NCI-H1105 (cell line): ENCODE data around the gene ESPNL.
"Not testable (repeated sequence)": the region's sequence is repeated elsewhere in the genome, so short reads cannot be mapped to it uniquely, and the experiment has no call there.

Source experiments
- DNase-seq: peaks from one replicate; lab custom pipeline; 2025; lab: John Stamatoyannopoulos, UW

ESPNL gene, protein sequence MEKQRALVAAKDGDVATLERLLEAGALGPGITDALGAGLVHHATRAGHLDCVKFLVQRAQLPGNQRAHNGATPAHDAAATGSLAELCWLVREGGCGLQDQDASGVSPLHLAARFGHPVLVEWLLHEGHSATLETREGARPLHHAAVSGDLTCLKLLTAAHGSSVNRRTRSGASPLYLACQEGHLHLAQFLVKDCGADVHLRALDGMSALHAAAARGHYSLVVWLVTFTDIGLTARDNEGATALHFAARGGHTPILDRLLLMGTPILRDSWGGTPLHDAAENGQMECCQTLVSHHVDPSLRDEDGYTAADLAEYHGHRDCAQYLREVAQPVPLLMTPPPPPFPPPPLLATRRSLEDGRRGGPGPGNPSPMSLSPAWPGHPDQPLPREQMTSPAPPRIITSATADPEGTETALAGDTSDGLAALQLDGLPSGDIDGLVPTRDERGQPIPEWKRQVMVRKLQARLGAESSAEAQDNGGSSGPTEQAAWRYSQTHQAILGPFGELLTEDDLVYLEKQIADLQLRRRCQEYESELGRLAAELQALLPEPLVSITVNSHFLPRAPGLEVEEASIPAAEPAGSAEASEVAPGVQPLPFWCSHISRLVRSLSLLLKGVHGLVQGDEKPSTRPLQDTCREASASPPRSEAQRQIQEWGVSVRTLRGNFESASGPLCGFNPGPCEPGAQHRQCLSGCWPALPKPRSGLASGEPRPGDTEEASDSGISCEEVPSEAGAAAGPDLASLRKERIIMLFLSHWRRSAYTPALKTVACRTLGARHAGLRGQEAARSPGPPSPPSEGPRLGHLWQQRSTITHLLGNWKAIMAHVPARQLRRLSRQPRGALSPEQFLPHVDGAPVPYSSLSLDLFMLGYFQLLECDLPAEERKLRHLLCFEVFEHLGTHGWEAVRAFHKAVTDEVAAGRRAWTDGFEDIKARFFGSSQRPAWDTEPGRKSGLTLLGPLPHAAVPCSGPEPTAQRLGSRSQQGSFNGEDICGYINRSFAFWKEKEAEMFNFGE

GRCh38 chr2:238100049-238100820, at the start of gene ESPNL:
ESPNL (plus strand) TSS chr2:238100340; CDS start chr2:238100420, 80 bp downstream.
- peak; percentile 48 for DNase-seq

GRCh38 chr2:238053191-238053776, 46.9 kb upstream of the ESPNL start:
- DNase-seq: no peak

DNA sequence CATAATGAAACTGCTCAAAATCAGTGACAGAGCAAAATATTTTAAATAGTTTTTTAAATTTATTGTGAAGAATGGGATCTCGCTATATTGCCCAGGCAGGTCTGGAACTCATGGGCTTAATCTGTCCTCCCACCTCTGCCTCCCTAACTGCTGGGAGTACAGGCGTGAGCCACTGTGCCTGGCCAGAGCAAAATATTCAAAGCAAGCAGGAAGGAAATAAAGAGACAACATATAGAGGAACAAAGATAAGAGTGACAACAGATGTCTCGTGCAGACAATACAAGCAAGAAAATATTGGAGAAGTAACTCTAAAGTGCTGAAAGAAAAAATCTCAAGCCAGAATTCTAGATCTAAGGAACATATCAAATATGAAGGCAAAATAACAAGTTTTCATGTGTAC, 44.3 kb upstream of the ESPNL start:
- DNase-seq: no peak

DNA sequence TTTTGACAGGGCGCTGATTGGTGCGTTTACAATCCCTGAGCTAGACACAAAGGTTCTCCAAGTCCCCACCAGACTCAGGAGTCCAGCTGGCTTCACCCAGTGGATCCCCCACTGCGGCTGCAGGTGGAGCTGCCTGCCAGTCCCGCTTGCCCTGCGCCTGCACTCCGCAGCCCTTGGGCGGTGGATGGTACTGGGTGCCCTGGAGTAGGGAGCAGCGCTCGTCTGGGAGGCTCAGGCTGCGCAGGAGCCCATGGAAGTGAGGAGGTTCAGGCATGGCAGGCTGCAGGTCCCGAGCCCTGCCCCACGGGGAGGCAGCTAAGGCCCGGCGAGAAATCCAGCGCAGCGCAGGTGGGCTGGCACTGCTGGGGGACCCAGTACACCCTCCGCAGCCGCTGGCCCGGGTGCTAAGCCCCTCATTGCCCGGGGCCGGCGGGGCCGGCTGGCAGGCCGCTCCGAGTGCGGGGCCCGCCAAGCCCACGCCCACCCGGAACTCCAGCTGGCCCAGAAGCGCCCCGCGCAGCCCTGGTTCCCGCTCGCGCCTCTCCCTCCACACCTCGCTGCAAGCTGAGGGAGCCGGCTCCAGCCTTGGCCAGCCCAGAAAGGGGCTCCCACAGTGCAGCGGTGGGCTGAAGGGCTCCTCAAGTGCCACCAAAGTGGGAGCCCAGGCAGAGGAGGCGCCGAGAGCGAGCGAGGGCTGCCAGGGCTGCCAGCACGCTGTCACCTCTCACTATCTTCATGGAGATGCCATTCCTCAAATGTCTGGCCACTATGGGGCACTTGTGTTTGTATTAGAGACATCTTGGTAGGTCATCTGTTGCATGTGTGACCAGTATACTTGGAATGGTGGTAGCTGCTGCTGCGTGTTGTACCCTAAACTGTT, 42.2 kb upstream of the ESPNL start:
- DNase-seq: not testable (repeated sequence)

DNA sequence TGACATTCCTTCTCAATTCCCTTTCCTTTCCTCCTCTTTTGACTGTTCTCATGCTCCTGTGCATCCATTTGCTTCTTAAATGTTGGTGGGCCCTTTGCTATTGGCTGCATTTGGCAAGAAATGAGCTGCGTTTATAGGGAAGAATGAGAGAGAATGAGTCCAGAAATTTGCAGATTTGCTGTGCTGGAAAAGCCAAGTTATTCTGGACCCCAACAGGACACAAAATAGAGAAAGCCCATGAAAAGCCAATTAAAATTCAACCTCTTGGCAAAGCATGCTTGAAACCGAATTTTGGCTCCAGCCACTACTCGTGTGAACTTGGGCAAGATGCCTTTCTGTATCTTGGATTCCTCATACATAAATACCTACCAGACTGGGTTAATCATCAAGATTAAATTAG, 40.6 kb upstream of the ESPNL start:
- DNase-seq: no peak

- DNase-seq: no peak
These were observed 40.0 kb upstream of the ESPNL start for GRCh38 chr2:238060096-238060541.

DNA sequence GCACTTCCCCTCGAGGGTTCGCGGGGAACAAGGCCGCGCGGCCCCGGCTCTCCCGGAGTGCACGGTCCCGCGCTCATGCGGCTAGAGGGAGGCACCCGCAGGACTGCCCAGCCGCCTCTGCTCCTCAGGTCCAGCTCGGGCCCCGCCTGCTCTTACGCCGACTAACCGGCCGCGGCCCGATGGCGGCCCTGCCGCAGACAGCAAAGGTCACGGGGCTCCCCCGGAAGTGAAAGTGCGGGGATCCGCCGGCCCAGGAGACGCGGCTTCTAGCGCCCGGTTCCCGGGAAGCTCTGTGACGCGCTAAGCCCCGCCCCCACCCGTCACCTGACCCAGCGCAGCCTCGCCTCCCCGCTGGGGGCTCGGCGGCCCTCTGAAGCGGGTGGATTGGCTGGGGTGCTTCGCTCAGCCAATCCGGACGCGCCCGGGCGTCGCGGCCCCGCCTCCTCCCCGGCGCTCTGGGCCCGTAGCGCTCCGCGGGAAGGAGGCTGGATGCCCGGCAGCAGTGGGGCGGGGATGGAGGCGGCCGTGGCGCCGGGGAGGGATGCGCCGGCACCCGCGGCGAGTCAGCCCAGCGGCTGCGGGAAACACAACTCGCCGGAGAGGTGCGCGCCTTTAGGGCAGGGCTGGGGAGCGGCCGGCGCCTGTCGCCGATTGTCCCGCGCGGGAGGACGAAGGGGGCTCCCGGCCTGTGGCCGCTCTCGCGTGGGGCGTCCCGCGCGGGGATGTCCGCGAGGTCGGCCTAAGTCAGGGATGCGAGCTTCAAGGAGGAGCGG, 39.4 kb upstream of the ESPNL start, which contains the start of gene SCLY:
SCLY (plus strand) TSS at position 460 of the 773 bp plus-strand sequence; CDS start at position 514, 54 bp downstream.
- peak; percentile 94 for DNase-seq

DNA sequence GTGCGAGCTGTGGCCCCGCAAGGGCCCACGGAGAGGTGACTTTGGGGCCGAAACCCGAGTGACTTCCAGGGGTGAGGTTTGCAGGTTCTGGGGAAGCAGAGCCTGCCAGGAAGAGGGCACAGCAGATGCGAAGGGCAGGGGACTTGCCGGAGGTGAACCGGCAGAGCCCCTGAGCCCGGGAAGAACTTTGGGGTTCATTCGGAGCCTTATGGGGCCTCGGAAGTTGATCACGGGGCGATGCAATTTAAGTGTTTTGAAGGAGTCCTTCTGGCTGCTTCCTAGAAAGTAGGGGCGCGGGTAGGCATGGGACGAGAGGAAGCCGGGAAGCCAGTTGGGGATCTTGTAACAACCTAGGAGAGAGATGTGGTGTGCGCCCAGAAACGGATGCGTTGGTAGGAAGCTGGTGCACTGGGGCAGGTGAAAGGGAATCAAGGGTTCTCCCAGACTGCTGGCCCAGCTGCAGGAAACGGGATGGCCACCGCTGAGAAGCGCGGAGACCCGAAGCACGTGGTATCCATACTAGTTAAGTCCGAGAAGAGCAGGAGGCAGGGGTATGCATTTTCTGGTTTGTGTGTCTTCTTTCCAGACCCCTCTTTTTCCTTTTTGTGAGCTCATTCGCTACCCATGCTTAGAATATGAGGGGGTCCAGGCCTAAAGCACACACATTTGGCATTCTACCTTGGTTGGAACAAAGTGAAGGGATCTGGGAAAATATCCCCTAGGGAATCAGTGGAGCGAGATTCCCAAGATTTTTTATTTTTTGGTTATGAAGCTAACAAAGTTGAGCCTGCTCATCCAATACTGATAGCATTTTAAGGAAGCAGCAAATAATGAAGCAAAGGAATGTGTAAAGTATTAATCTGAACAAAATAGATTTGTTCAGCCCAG, 38.6 kb upstream of the ESPNL start:
- peak; percentile 11 for DNase-seq

DNA sequence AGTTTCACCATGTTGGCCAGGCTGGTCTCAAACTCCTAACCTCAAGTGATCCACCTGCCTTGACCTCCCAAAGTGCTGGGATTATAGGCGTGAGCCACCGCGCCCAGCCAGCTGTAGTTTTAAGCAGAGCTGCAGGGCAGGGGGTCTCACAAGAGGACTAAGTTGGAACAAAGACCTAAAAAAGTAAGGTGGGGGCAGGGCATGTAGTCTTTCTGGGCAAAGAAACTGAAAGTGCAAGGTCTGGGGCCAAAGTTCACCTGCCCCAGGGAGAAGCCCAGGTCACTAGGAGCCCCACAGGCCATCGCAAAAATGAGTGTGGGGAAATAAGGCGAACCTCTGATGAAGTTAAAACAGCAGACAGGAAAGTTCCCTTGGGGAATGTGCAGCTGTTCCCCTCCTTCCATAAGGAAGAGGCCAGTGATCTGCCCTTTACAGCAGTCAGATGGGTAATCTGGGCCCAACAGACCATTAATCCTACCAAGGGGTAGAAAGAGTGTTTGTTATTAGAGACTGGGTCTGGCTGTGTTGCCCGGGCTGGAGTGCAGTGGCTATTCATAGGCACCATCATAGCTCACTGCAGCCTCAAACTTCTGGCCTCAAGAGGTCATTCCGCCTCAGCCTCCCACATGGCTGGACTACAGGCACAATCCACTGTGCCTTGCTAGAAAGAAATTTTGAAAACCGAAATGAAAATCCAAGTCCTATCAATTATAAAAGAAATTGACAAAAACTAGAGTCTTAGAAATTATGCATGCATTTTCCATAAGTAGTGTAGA, 36.5 kb upstream of the ESPNL start:
- DNase-seq: no peak

GRCh38 chr2:238064376-238064775, 35.8 kb upstream of the ESPNL start:
- DNase-seq: no peak

GRCh38 chr2:238065071-238065846, 34.9 kb upstream of the ESPNL start:
- no peak for DNase-seq

DNA sequence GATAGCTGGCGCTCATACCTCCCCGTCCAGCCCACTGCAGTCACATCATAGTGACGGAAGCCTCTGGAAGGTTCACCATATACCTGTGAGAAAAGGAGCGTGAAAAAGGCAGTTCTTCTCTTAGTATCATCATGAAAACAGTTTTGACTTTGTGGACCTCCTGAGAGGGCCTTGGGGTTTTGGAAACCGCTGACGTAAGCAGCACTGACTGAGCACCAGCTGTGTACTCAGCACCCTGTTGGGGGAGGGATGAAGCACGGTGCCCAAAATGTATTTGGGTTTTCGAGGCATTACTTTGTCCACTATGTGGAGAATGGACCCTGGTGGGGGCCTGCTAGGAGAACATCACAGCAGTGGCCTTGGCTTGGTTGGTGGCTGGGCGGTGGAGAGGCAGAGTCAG, 33.9 kb upstream of the ESPNL start:
- DNase-seq: no peak

- not testable (repeated sequence) for DNase-seq
These were observed 33.4 kb upstream of the ESPNL start for GRCh38 chr2:238066718-238067117.

GRCh38 chr2:238067939-238068338, 32.2 kb upstream of the ESPNL start:
- DNase-seq: no peak

- no peak for DNase-seq
These were observed 31.0 kb upstream of the ESPNL start for GRCh38 chr2:238069021-238069709.

GRCh38 chr2:238069877-238070276, 30.3 kb upstream of the ESPNL start:
- DNase-seq: no peak
